Adrenal gland (tissue), 12 donors: Measurements from ENCODE around the gene TSSK6. TPM values are rescaled to one million over a fixed set of nuclear protein-coding genes. Genes with fewer than 3 reads are reported as not detected.

Experiments used
- DNase-seq, 7 donors: peaks; one replicate each; pipeline ENCODE4 v3.0.0-alpha.2; 2019 to 2020
- H3K27ac ChIP-seq, 5 donors: fragments of 200-600 bp; sonication (generic) in 4 of 5; 1 replicate in 3 of 5; 2 replicates in 2 of 5; pipeline versions ENCODE4 v1.5.1 to v1.8.0; 2016 to 2020; ENCODE audit warnings: mild to moderate bottlenecking in 1 of 5
- H3K27me3 ChIP-seq: fragments of 200-600 bp; 2 replicates; pipeline ENCODE4 v1.8.0; 2021
- H3K36me3 ChIP-seq, 2 donors: fragments of 200-600 bp; replicated peaks in 1 of 2; 1 replicate in 1 of 2; 2 replicates in 1 of 2; pipeline versions ENCODE4 v1.5.1 to v1.8.0; 2018 to 2022
- H3K4me1 ChIP-seq, 2 donors: fragments of 200-600 bp; replicated peaks in 1 of 2; 1 replicate in 1 of 2; 2 replicates in 1 of 2; pipeline versions ENCODE4 v1.5.1 to v1.8.0; 2018 to 2021
- H3K4me3 ChIP-seq, 4 donors: fragments of 200-600 bp; sonication (generic) in 3 of 4; one replicate each; pipeline ENCODE4 v1.5.1; 2016 to 2018
- H3K9me3 ChIP-seq, 3 donors: fragments of 200-600 bp; sonication (generic) in 1 of 3; replicated peaks in 1 of 3; 1 replicate in 2 of 3; 2 replicates in 1 of 3; pipeline versions ENCODE4 v1.5.1 to v1.8.0; 2016 to 2021
- CTCF ChIP-seq, 6 experiments: fragments of 450-650 bp in 4 of 6; fragments of 200-600 bp in 2 of 6; sonication (generic) in 1 of 6; IDR thresholded peaks; 1 replicate in 5 of 6; 2 replicates in 1 of 6; pipeline versions ENCODE4 v1.5.1 to v1.8.0; 2016 to 2021; ENCODE audit warnings: antibody characterized with exemption in 6 of 6, mild to moderate bottlenecking in 2 of 6, moderate library complexity in 1 of 6
- POLR2A ChIP-seq, 2 donors: fragments of 450-650 bp; IDR thresholded peaks; one replicate each; pipeline ENCODE4 v1.6.1; 2017; ENCODE audit warnings: antibody characterized with exemption in 2 of 2, mild to moderate bottlenecking in 2 of 2, moderate library complexity in 1 of 2
- WGBS, 4 donors: extraction: QIAGEN DNeasy Blood & Tissue Kit in 2 of 4; methylation state at CpG; one replicate each; pipeline versions ENCODE4 v1.1.5 to v1.1.7; 2013 to 2017; 5-methylcytosine and 5-hydroxymethylcytosine counted together
- intact Hi-C, 2 donors: fragments of 100-400 bp; cut with DNase I; formaldehyde crosslinking; loops; one replicate each; pipeline versions ENCODE4 v1.14.1 to v1.15.0; 2022 to 2023
- polyA plus RNA-seq, 3 donors: library from polyadenylated mRNA; stranded (reverse); fragments of 200-250 nt in 2 of 3; fragments of 350-450 nt in 1 of 3; fragmentation: Illumina TruSeq in 1 of 3; extraction: RNeasy Lipid Tissue Mini Kit (QIAGEN cat#74804) in 1 of 3; gene quantifications; one replicate each; pipeline ENCODE4 v1.2.3, GENCODE V29; 2013 to 2014
- total RNA-seq, 9 donors: library from RNA; depleted of rRNA in 4 of 9; stranded (reverse); fragments of >200 nt in 4 of 9; fragments of 120-200 nt in 1 of 9; fragmentation: NEBNext Ultra II Directional in 1 of 9; extraction: Animal tissue kit (Norgen Biotek cat#: 25700) in 1 of 9; gene quantifications; one replicate each; pipeline versions ENCODE4 v1.1.0 to v1.2.4, GENCODE V29; 2013 to 2023
- donor health status: healthy with polysubstance abuse.
- donor health status: Bipolar disorder and iron deficiency.
- donor health status: DM: yes; HTN: yes; CAD: no.
- donor health status: DM: no; HTN: no; CAD: no.
- donor health status: DM: no; HTN: no; CAD: no.
- donor health status: DM: yes; HTN: yes; CAD: no.

The TSSK6 gene
- total and polyA plus RNA-seq, 12 donors: 0.37 to 50.5 (median 3.4) TPM; not detected in 1

GRCh38 chr19:19544257-19544953 is 29.1 kb upstream of the TSSK6 start:
- Histone ChIP-seq H3K4me3 (no peak overlapping the region), H3K27ac (no peak overlapping the region), H3K4me1 (peaks cover 0 to 6% of the 10 kb centered on the region in 2 donors), H3K36me3 (no peaks in the 10 kb centered on the region), H3K9me3 (no peaks in the 10 kb centered on the region), H3K27me3 (peaks cover 35% of the 10 kb centered on the region)
- TF ChIP-seq CTCF (IDR thresholded peaks at IDR 0.05) (no peak), POLR2A (IDR thresholded peaks at IDR 0.05) (no peak)
- intact Hi-C loops: no loop called here
- no peak for DNase-seq
- 89 to 92% (median 91%) methylated on average over 54 to 75 of the region's 75 CpGs for WGBS, 4 donors

DNA sequence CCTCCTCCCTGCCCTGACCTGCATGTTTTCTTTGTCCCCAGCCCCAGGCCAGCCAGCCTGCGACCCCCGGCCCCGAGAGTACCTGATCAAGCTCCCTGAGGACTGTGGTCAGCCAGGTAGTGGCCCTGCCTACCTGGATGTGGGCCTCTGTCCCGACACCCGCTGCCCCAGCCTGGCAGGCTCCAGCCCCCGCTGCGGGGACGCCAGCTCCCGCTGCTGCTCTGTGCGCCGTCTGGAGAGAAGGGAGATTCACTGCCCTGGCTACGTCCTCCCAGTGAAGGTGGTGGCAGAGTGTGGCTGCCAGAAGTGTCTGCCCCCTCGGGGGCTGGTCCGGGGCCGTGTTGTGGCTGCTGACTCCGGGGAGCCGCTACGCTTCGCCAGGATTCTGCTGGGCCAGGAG is 28.3 kb upstream of the TSSK6 start:
- 81 to 94% (median 89%) methylated on average over 3 to 19 of the region's 19 CpGs for WGBS, 4 donors
- peaks cover 41% of the 10 kb centered on the region for H3K27me3 ChIP-seq
- no peak overlapping the region for H3K4me3 ChIP-seq
- H3K27ac ChIP-seq: no peak overlapping the region
- H3K36me3 ChIP-seq: no peaks in the 10 kb centered on the region
- no peak for DNase-seq
- no peaks in the 10 kb centered on the region for H3K9me3 ChIP-seq
- TF ChIP-seq POLR2A (IDR thresholded peaks at IDR 0.05): no peak
- TF ChIP-seq CTCF (IDR thresholded peaks at IDR 0.05): no peak
- H3K4me1 ChIP-seq: peaks cover 0 to 6% of the 10 kb centered on the region in 2 donors
- intact Hi-C loops: no loop called here

- Histone ChIP-seq H3K36me3 (no peaks in the 10 kb centered on the region), H3K4me1 (peaks cover 4 to 11% of the 10 kb centered on the region in 2 donors), H3K9me3 (no peaks in the 10 kb centered on the region), H3K27me3 (peaks cover 47% of the 10 kb centered on the region), H3K27ac (no peak overlapping the region), H3K4me3 (no peak overlapping the region)
- intact Hi-C loops: no loop called here
- 76 to 81% (median 79%) methylated on average over 4 to 13 of the region's 13 CpGs for WGBS, 4 donors
- no peak for DNase-seq
- TF ChIP-seq CTCF (IDR thresholded peaks at IDR 0.05) (no peak), POLR2A (IDR thresholded peaks at IDR 0.05) (no peak)
These were observed 27.8 kb upstream of the TSSK6 start for GRCh38 chr19:19543101-19543500.

- Histone ChIP-seq H3K4me3 (no peak overlapping the region), H3K9me3 (no peaks in the 10 kb centered on the region), H3K27me3 (peaks cover 51% of the 10 kb centered on the region), H3K27ac (no peak overlapping the region), H3K4me1 (peaks cover 4 to 16% of the 10 kb centered on the region in 2 donors), H3K36me3 (no peaks in the 10 kb centered on the region)
- intact Hi-C loops: no loop called here
- no peak for TF ChIP-seq POLR2A (IDR thresholded peaks at IDR 0.05)
- DNase-seq: no peak
- WGBS, 4 donors: 61 to 78% (median 73%) methylated on average over 10 to 12 of the region's 12 CpGs
These were observed 27.2 kb upstream of the TSSK6 start for GRCh38 chr19:19542507-19542906.

DNA sequence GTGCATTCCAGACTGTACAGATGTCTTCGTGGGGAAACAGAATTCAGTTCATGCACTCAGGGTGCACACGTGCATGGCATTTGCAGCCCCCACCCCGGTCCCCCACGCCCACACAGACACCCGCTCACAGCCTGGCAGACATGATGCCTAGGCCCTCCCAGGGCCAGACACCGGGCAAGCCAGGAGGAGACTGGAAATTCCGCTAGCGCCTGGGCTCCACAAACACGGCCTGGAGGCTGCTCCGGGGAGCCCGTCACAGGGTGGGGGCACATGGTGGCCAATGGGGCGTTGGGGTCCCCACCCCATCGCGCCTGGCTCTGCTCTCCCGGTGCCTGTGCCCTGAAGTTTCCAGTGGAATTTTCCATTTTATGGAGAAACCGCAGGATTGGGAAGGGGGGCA is 26.3 kb upstream of the TSSK6 start:
- H3K4me3 ChIP-seq: no peak overlapping the region
- WGBS, 4 donors: 63 to 80% (median 67%) methylated on average over 8 to 16 of the region's 16 CpGs
- no peaks in the 10 kb centered on the region for H3K36me3 ChIP-seq
- TF ChIP-seq POLR2A (IDR thresholded peaks at IDR 0.05): no peak
- TF ChIP-seq CTCF (IDR thresholded peaks at IDR 0.05): no peak
- no peaks in the 10 kb centered on the region for H3K9me3 ChIP-seq
- no peak overlapping the region for H3K27ac ChIP-seq
- H3K4me1 ChIP-seq: peaks cover 4 to 19% of the 10 kb centered on the region in 2 donors
- intact Hi-C loops: no loop called here
- DNase-seq: no peak
- H3K27me3 ChIP-seq: peaks cover 51% of the 10 kb centered on the region
